ENCODE measurements around the gene ERAS. TPM values are rescaled to one million over a fixed set of nuclear protein-coding genes. Genes with fewer than 3 reads are reported as not detected.

ERAS gene
- total RNA-seq (1 to 10 TPM; 1.4 to 2.0 TPM), polyA plus RNA-seq (ENCODE audit: insufficient read depth, low read depth, low replicate concordance) (0.76 TPM)
- long read RNA-seq, donor 1, partial matches to known transcripts: 0 of 1 reads
- long read RNA-seq, donor 1, other reads (novel, unspliced or antisense): 0 of 1 reads
- long read RNA-seq, donor 2: 0 reads

DNA sequence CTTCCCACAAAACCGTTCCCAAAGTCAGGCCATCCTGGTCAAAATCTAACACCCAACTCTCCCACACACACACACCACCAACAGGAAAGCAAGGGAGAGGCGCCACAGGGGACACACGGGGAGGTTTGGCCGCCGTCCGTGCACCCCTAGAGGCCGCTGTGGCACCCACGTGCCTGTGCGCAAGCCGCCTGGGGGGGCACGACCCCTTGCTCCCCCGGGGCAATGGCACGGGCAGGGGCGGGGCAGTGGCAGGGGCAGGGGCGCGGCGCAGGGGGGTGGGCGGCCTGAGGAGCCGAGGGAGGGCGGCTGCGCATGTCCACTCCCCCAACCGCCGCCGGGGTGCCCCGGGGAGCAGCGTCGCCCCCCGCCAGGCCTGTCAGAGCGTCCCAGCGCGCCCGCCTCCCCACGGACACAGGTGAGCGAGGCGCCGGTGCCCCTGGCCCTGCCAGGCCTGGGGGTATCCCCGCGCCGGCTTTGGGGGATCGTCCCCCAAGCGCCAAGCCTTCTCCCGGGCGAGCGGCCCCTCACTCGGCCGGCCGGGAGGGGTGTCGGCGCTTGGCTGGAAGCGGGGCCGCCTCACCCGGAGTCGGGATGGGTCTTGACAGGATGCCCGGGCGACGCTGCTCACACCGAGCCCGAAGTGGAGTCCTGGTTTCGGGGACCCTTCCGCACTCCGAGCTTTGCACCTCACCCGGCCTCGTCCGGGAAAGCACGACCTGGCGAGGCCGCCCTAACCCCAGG, at the start of gene ERAS:
Gene ERAS, plus strand, starts transcription at position 379 of the 741 bp plus-strand sequence. CDS start 2,611 bp downstream, outside the sequence.
- no peaks in the 10 kb centered on the region for H3K36me3 ChIP-seq (ENCODE audit: low read depth, missing control alignments)
- no peak within 1 kb of the TSS for H3K4me3 ChIP-seq
- no peak within 1 kb of the TSS for H3K27ac ChIP-seq
- H3K9me3 ChIP-seq: no peaks in the 10 kb centered on the region
- no peaks in the 10 kb centered on the region for H3K4me1 ChIP-seq
- no peaks in the 10 kb centered on the region for H3K27me3 ChIP-seq
- intact Hi-C loops (cut with DNase I; ENCODE audit: low total_unique reads): no loop called here
- no peak for DNase-seq
- WGBS, 2 donors: 50 to 67% methylated on average over 1 to 15 of the region's 67 CpGs
- TF ChIP-seq, protein P1, sequence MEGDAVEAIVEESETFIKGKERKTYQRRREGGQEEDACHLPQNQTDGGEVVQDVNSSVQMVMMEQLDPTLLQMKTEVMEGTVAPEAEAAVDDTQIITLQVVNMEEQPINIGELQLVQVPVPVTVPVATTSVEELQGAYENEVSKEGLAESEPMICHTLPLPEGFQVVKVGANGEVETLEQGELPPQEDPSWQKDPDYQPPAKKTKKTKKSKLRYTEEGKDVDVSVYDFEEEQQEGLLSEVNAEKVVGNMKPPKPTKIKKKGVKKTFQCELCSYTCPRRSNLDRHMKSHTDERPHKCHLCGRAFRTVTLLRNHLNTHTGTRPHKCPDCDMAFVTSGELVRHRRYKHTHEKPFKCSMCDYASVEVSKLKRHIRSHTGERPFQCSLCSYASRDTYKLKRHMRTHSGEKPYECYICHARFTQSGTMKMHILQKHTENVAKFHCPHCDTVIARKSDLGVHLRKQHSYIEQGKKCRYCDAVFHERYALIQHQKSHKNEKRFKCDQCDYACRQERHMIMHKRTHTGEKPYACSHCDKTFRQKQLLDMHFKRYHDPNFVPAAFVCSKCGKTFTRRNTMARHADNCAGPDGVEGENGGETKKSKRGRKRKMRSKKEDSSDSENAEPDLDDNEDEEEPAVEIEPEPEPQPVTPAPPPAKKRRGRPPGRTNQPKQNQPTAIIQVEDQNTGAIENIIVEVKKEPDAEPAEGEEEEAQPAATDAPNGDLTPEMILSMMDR (IDR thresholded peaks at IDR 0.05): no peak
- TF ChIP-seq POLR2A (IDR thresholded peaks at IDR 0.05): no peak

DNA sequence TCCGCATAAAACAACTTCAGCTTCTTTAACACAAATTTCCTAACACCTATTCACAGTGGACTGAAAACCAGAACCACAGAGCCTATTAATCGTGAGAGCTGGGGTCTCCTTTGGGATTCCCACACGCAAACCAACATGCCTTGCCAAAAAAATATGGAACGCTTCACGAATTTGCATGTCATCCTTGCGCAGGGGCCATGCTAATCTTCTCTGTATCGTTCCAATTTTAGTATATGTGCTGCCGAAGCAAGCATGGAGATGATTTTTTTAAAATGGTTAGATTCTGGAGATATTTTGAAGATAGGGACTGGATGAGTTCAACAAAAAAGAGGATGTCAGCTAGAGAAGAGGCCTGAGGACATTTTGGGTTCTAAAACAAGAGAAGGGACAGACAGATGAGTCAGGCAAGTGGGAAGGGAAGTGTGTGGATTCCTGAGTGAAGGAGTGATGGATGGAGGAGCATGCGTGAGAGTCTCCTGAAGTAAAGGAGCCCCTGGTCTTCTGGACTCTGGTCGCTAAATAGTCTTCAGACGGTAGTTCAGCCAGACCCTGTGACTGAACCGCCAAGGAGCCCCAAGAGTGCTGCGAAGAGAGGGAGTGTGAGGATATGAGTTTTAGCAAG, 49.4 kb upstream of the ERAS start:
- WGBS, 2 donors: 74 to 81% methylated on average over 12 to 13 of the region's 13 CpGs
- DNase-seq: no peak
- Histone ChIP-seq H3K4me3 (no peak overlapping the region), H3K36me3 (ENCODE audit: low read depth, missing control alignments) (no peaks in the 10 kb centered on the region), H3K9me3 (no peaks in the 10 kb centered on the region), H3K27me3 (no peaks in the 10 kb centered on the region), H3K4me1 (no peaks in the 10 kb centered on the region), H3K27ac (no peak overlapping the region)
- intact Hi-C loops (cut with DNase I; ENCODE audit: low total_unique reads): no loop called here
- TF ChIP-seq, protein P1 (IDR thresholded peaks at IDR 0.05): no peak
- no peak for TF ChIP-seq POLR2A (IDR thresholded peaks at IDR 0.05)

- Histone ChIP-seq H3K27me3 (no peaks in the 10 kb centered on the region), H3K4me1 (no peaks in the 10 kb centered on the region), H3K36me3 (ENCODE audit: low read depth, missing control alignments) (no peaks in the 10 kb centered on the region), H3K27ac (no peak overlapping the region), H3K4me3 (no peak overlapping the region), H3K9me3 (no peaks in the 10 kb centered on the region)
- intact Hi-C loops (cut with DNase I; ENCODE audit: low total_unique reads): no loop called here
- no peak for DNase-seq
- 83 to 92% methylated on average over 4 to 6 of the region's 7 CpGs for WGBS, 2 donors
- no peak for TF ChIP-seq POLR2A (IDR thresholded peaks at IDR 0.05)
- TF ChIP-seq, protein P1 (IDR thresholded peaks at IDR 0.05): no peak
These were observed 46.9 kb upstream of the ERAS start for GRCh38 chrX:48779399-48779798.

GRCh38 chrX:48781705-48782104, 44.6 kb upstream of the ERAS start:
- DNase-seq: no peak
- H3K9me3 ChIP-seq: no peaks in the 10 kb centered on the region
- H3K4me1 ChIP-seq: no peaks in the 10 kb centered on the region
- no peak for TF ChIP-seq POLR2A (IDR thresholded peaks at IDR 0.05)
- TF ChIP-seq, protein P1 (IDR thresholded peaks at IDR 0.05): no peak
- intact Hi-C loops (cut with DNase I; ENCODE audit: low total_unique reads): no loop called here
- no peaks in the 10 kb centered on the region for H3K27me3 ChIP-seq
- H3K36me3 ChIP-seq (ENCODE audit: low read depth, missing control alignments): no peaks in the 10 kb centered on the region
- 94 to 96% methylated on average over 6 of the region's 6 CpGs for WGBS, 2 donors
- H3K4me3 ChIP-seq: no peak overlapping the region
- H3K27ac ChIP-seq: no peak overlapping the region
